HepG2 (cell line): Measurements from ENCODE around the gene BZW1. TPM values are rescaled to one million over a fixed set of nuclear protein-coding genes. Genes with fewer than 3 reads are reported as not detected.

Experiments used
- ATF7 ChIP-seq, 2 experiments: fragments of 450-650 bp in 1 of 2; sonication (generic) in 1 of 2; formaldehyde crosslinking in 1 of 2; IDR thresholded peaks; 2 replicates each; pipeline versions ENCODE4 v1.4.0 to v1.6.1; 2016 to 2020; ENCODE audit warnings: antibody characterized with exemption in 1 of 2, mild to moderate bottlenecking in 1 of 2, missing genetic modification reagents in 1 of 2
- CREB1 ChIP-seq, 2 experiments: fragments of 450-650 bp in 1 of 2; IDR thresholded peaks; 2 replicates each; pipeline ENCODE4 v1.6.1; 2016 to 2017; ENCODE audit warnings: control low read depth in 1 of 2, mild to moderate bottlenecking in 1 of 2, missing compliant biosample characterization in 1 of 2, missing genetic modification characterization in 1 of 2
- FLYWCH1 ChIP-seq: sonication (generic); formaldehyde crosslinking; IDR thresholded peaks from 2 replicates; pipeline ENCODE4 v1.8.1; 2023; ENCODE audit warnings: mild to moderate bottlenecking, missing genetic modification reagents
- FOXA3 ChIP-seq: IDR thresholded peaks from 2 replicates; pipeline ENCODE4 v1.6.1; 2016; ENCODE audit warnings: missing genetic modification reagents, missing compliant biosample characterization
- HOXA5 ChIP-seq: sonication (generic); formaldehyde crosslinking; IDR thresholded peaks from 2 replicates; pipeline ENCODE4 v1.4.0; 2020; ENCODE audit warnings: missing genetic modification reagents
- HOXA9 ChIP-seq: sonication (generic); formaldehyde crosslinking; IDR thresholded peaks from 2 replicates; pipeline ENCODE4 v1.8.1; 2022; ENCODE audit warnings: missing genetic modification reagents, mild to moderate bottlenecking, moderate library complexity, borderline replicate concordance
- MED13 ChIP-seq: sonication (generic); formaldehyde crosslinking; IDR thresholded peaks from 2 replicates; pipeline ENCODE4 v1.5.0; 2020; ENCODE audit warnings: missing genetic modification reagents
- MYC ChIP-seq: sonication (generic); formaldehyde crosslinking; IDR thresholded peaks from 2 replicates; pipeline ENCODE4 v1.9.0; 2021; ENCODE audit warnings: missing genetic modification reagents, borderline replicate concordance
- PAWR ChIP-seq: sonication (generic); formaldehyde crosslinking; IDR thresholded peaks from 2 replicates; pipeline ENCODE4 v1.4.0; 2020; ENCODE audit warnings: missing genetic modification reagents, mild to moderate bottlenecking, borderline replicate concordance
- POLR2A ChIP-seq, 2 experiments: IDR thresholded peaks; 2 replicates each; pipeline ENCODE4 v1.6.1; 2011; ENCODE audit warnings: low read depth in 2 of 2, low read length in 2 of 2, mild to moderate bottlenecking in 1 of 2, moderate library complexity in 1 of 2; ENCODE audit not compliant: insufficient read depth in 1 of 2
- RAD51 ChIP-seq: fragments of 450-650 bp; IDR thresholded peaks from 2 replicates; pipeline ENCODE4 v1.6.1; 2016; ENCODE audit warnings: borderline replicate concordance
- RBFOX2 ChIP-seq: fragments of 200-400 bp; formaldehyde crosslinking; IDR thresholded peaks from 2 replicates; pipeline ENCODE4 v1.6.1; 2017; ENCODE audit warnings: low read depth, mild to moderate bottlenecking, low read length
- SKIL ChIP-seq: sonication (generic); formaldehyde crosslinking; IDR thresholded peaks from 2 replicates; pipeline ENCODE4 v1.8.0; 2022; ENCODE audit warnings: missing genetic modification reagents, mild to moderate bottlenecking, moderate library complexity, borderline replicate concordance
- SMAD1 ChIP-seq: sonication (generic); formaldehyde crosslinking; IDR thresholded peaks from 2 replicates; pipeline ENCODE4 v1.4.0; 2020; ENCODE audit warnings: missing genetic modification reagents, low read depth, mild to moderate bottlenecking, borderline replicate concordance
- ZNF205 ChIP-seq: IDR thresholded peaks from 2 replicates; pipeline ENCODE4 v1.6.1; 2018; ENCODE audit warnings: missing biosample characterization, missing genetic modification reagents
- ZNF234 ChIP-seq: sonication (generic); formaldehyde crosslinking; conservative IDR thresholded peaks from 2 replicates; pipeline ENCODE4 v1.5.1; 2020; ENCODE audit warnings: mild to moderate bottlenecking, missing genetic modification reagents
- ZNF354B ChIP-seq: sonication (generic); formaldehyde crosslinking; IDR thresholded peaks from 2 replicates; pipeline ENCODE4 v1.8.0; 2022; ENCODE audit warnings: mild to moderate bottlenecking, missing genetic modification reagents
- ZNF382 ChIP-seq: sonication (generic); formaldehyde crosslinking; IDR thresholded peaks from 2 replicates; pipeline ENCODE4 v1.5.0; 2020; ENCODE audit warnings: missing genetic modification reagents, mild to moderate bottlenecking, borderline replicate concordance
- ZNF432 ChIP-seq: sonication (generic); formaldehyde crosslinking; IDR thresholded peaks from 2 replicates; pipeline ENCODE4 v1.5.0; 2020; ENCODE audit warnings: missing genetic modification reagents, mild to moderate bottlenecking, borderline replicate concordance
- ZNF672 ChIP-seq: sonication (generic); formaldehyde crosslinking; IDR thresholded peaks from 2 replicates; pipeline ENCODE4 v1.8.1; 2022; ENCODE audit warnings: missing genetic modification reagents
- ZNF781 ChIP-seq: sonication (generic); formaldehyde crosslinking; IDR thresholded peaks from 2 replicates; pipeline ENCODE4 v1.5.1; 2020; ENCODE audit warnings: borderline replicate concordance, mild to moderate bottlenecking, missing genetic modification reagents; ENCODE audit errors: not compliant biosample characterization
- ZSCAN5A ChIP-seq: sonication (generic); formaldehyde crosslinking; IDR thresholded peaks from 2 replicates; pipeline ENCODE4 v1.8.0; 2022; ENCODE audit warnings: mild to moderate bottlenecking, missing genetic modification reagents, borderline replicate concordance
- polyA plus RNA-seq, 8 experiments: library from polyadenylated mRNA; depleted of rRNA in 3 of 8; stranded (reverse) in 7 of 8; unstranded in 1 of 8; fragments of >200 nt; fragmentation: Illumina TruSeq in 4 of 8; extraction: Trizol in 4 of 8; gene quantifications; 2 replicates each; pipeline versions ENCODE4 v1.2.1 to v1.2.3, GENCODE V29; 2011 to 2016; ENCODE audit warnings: low read depth in 4 of 8, missing spikeins in 1 of 8, mixed read lengths in 1 of 8; ENCODE audit not compliant: insufficient read depth in 1 of 8
- total RNA-seq, 5 experiments: library from RNA; depleted of rRNA; stranded (reverse); fragments of >200 nt; fragmentation: Illumina TruSeq; extraction: Trizol; gene quantifications; 2 replicates each; pipeline ENCODE4 v1.2.3, GENCODE V29; 2016; ENCODE audit warnings: low read depth in 1 of 5

BZW1 gene
- total and polyA plus RNA-seq, 2 of the 13 experiments (the other 11 are each of a cell fraction or from before 2014, with no cell fraction given), result 106 to 384 TPM

GRCh38 chr2:200843993-200844948 is 32.6 kb downstream of the BZW1 start (continued):
- no peak for TF ChIP-seq ATF7 (IDR thresholded peaks at IDR 0.05)
- no peak for TF ChIP-seq ATF7 (CRISPR knock-in tag; IDR thresholded peaks at IDR 0.05)
- TF ChIP-seq FOXA3 (CRISPR knock-in tag), result peak; percentile 55
- TF ChIP-seq SMAD1, result peak; percentile 36; the same call in 1 of the 2 replicates
- no peak for TF ChIP-seq ZNF432
- no peak for TF ChIP-seq ZNF234 (CRISPR knock-in tag)
- TF ChIP-seq ZNF382, result no peak
- no peak for TF ChIP-seq HOXA5 (CRISPR knock-in tag)
- TF ChIP-seq ZNF672, result no peak
- no peak for TF ChIP-seq PAWR (CRISPR knock-in tag)
- TF ChIP-seq MED13 (CRISPR knock-in tag), result no peak
- TF ChIP-seq HOXA9, result no peak
- no peak for TF ChIP-seq CREB1 (IDR thresholded peaks at IDR 0.05)
- no peak for TF ChIP-seq CREB1 (CRISPR knock-in tag; IDR thresholded peaks at IDR 0.05)
- TF ChIP-seq ZNF205 (CRISPR knock-in tag), result peak; percentile 26; the same call in 1 of the 2 replicates
- no peak for TF ChIP-seq ZNF354B (CRISPR knock-in tag)
- no peak for TF ChIP-seq RBFOX2
- TF ChIP-seq MYC (CRISPR knock-in tag), result peak; percentile 86
- TF ChIP-seq ZNF781, result peak; percentile 81
- TF ChIP-seq RAD51, result no peak
- no peak for TF ChIP-seq FLYWCH1 (CRISPR knock-in tag)
- 0 out of 4 replicates have a peak, but pooled peaks of 1 of the 2 experiments have one; percentile 33 for TF ChIP-seq POLR2A (IDR thresholded peaks at IDR 0.05; ENCODE audit: insufficient read depth in 1 of 2, low read depth in 2 of 2, low read length in 2 of 2)
- TF ChIP-seq ZSCAN5A (CRISPR knock-in tag), result no peak
- no peak for TF ChIP-seq SKIL (CRISPR knock-in tag)
